DOHH2 (cell line): ENCODE results near the gene PIP4K2A.
A peak's percentile ranks its signal among the peaks of the same experiment; 100 is the strongest.

Experiments
- H3F3A ChIP-seq: fragments of 200-600 bp; sonication (generic), shearing (Covaris generic); 2 replicates; pipeline ENCODE4 v1.6.0; 2016; ENCODE audit warnings: antibody characterized with exemption, mild to moderate bottlenecking; ENCODE audit not compliant: control insufficient read depth, insufficient read depth
- H3K27ac ChIP-seq: fragments of 200-600 bp; sonication (generic); 2 replicates; pipeline ENCODE4 v1.5.1; 2014; ENCODE audit warnings: low read depth, mild to moderate bottlenecking, low read length, moderate library complexity
- H3K27me3 ChIP-seq: fragments of 200-600 bp; sonication (generic); 2 replicates; pipeline ENCODE4 v1.6.1; 2014; ENCODE audit warnings: mild to moderate bottlenecking, low read length, mixed read lengths; ENCODE audit not compliant: control insufficient read depth
- H3K36me3 ChIP-seq: fragments of 200-600 bp; sonication (generic); 2 replicates; pipeline ENCODE4 v1.6.1; 2014; ENCODE audit warnings: mild to moderate bottlenecking, low read length, moderate library complexity, mixed read lengths; ENCODE audit not compliant: control insufficient read depth
- H3K4me1 ChIP-seq: fragments of 200-600 bp; sonication (generic); 2 replicates; pipeline ENCODE4 v1.6.1; 2014; ENCODE audit warnings: mild to moderate bottlenecking, low read length, mixed read lengths; ENCODE audit not compliant: control insufficient read depth
- H3K4me2 ChIP-seq: fragments of 200-600 bp; sonication (generic); 2 replicates; pipeline ENCODE4 v1.6.0; 2014; ENCODE audit warnings: mild to moderate bottlenecking, low read length, moderate library complexity
- H3K4me3 ChIP-seq: fragments of 200-600 bp; sonication (generic); 2 replicates; pipeline ENCODE4 v1.5.1; 2014; ENCODE audit warnings: mild to moderate bottlenecking, low read length, mixed read lengths
- H3K79me2 ChIP-seq: fragments of 200-600 bp; sonication (generic); 2 replicates; pipeline ENCODE4 v1.6.1; 2014; ENCODE audit warnings: mild to moderate bottlenecking, low read length, mixed read lengths; ENCODE audit not compliant: control insufficient read depth
- H3K9me2 ChIP-seq: fragments of 200-600 bp; sonication (generic); replicated peaks from 2 replicates; pipeline ENCODE4 v1.6.1; 2014; ENCODE audit warnings: mild to moderate bottlenecking, low read length, mixed read lengths; ENCODE audit not compliant: control insufficient read depth
- H3K9me3 ChIP-seq: fragments of 200-600 bp; sonication (generic); 2 replicates; pipeline ENCODE4 v1.6.1; 2014; ENCODE audit warnings: antibody characterized with exemption, low read length, mixed read lengths; ENCODE audit not compliant: control insufficient read depth, insufficient read depth
- H4K20me1 ChIP-seq: fragments of 200-600 bp; sonication (generic); 2 replicates; pipeline ENCODE4 v1.6.0; 2014; ENCODE audit warnings: low read depth, mild to moderate bottlenecking, antibody characterized with exemption, low read length, moderate library complexity; ENCODE audit not compliant: control insufficient read depth, insufficient read depth
- EZH2phosphoT487 ChIP-seq: fragments of 200-600 bp; sonication (generic); IDR thresholded peaks from 2 replicates; pipeline ENCODE4 v1.6.1; 2017; ENCODE audit warnings: borderline replicate concordance, mild to moderate bottlenecking, antibody characterized with exemption, low read length, moderate library complexity, mixed read lengths
- TF ChIP-seq, protein P1 (sequence below): fragments of 200-600 bp; sonication (generic); IDR thresholded peaks from one replicate; pipeline ENCODE4 v1.5.1; 2014; ENCODE audit warnings: antibody characterized with exemption, mild to moderate bottlenecking, low read depth, low read length; ENCODE audit not compliant: poor library complexity, severe bottlenecking

The PIP4K2A gene

DNA sequence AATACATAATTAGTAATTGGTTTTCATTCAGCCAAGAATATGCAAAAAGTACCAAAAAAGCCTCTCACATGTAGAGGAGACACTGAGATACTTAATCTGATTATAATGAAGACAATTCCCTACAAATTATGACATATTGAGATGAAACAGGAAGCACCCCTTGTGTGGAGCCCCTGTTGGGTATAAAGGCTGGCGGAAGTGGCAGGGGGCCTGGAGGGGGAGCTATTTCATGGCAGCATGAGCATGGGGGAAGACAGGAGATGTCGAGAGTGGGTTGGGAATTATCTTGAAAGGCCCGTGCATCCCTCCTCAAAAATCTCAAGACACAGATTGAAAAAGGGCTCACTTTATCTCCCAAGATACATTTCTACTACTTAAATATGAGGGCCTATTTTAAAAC lies 96.9 kb downstream of the PIP4K2A start:
- H3K36me3 ChIP-seq, result no peaks in the 10 kb centered on the region
- no peak for TF ChIP-seq EZH2phosphoT487
- TF ChIP-seq, protein P1, sequence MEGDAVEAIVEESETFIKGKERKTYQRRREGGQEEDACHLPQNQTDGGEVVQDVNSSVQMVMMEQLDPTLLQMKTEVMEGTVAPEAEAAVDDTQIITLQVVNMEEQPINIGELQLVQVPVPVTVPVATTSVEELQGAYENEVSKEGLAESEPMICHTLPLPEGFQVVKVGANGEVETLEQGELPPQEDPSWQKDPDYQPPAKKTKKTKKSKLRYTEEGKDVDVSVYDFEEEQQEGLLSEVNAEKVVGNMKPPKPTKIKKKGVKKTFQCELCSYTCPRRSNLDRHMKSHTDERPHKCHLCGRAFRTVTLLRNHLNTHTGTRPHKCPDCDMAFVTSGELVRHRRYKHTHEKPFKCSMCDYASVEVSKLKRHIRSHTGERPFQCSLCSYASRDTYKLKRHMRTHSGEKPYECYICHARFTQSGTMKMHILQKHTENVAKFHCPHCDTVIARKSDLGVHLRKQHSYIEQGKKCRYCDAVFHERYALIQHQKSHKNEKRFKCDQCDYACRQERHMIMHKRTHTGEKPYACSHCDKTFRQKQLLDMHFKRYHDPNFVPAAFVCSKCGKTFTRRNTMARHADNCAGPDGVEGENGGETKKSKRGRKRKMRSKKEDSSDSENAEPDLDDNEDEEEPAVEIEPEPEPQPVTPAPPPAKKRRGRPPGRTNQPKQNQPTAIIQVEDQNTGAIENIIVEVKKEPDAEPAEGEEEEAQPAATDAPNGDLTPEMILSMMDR, result peak; percentile 54
- no peaks in the 10 kb centered on the region for H3K9me2 ChIP-seq
- H3K27ac ChIP-seq, result 0 out of 2 replicates have a peak overlapping the region, but pooled peaks have one; percentile 12
- no peaks in the 10 kb centered on the region for H3K9me3 ChIP-seq
- peaks cover 56% of the 10 kb centered on the region for H3K4me1 ChIP-seq
- H4K20me1 ChIP-seq, result peaks cover 4% of the 10 kb centered on the region; the same call in 1 of the 2 replicates
- H3K27me3 ChIP-seq, result no peaks in the 10 kb centered on the region
- H3K79me2 ChIP-seq, result peaks cover 94% of the 10 kb centered on the region
- H3K4me2 ChIP-seq, result peak overlapping the region; percentile 81
- peaks cover 6% of the 10 kb centered on the region; the same call in 1 of the 2 replicates for H3F3A ChIP-seq
- peak overlapping the region; percentile 18 for H3K4me3 ChIP-seq

DNA sequence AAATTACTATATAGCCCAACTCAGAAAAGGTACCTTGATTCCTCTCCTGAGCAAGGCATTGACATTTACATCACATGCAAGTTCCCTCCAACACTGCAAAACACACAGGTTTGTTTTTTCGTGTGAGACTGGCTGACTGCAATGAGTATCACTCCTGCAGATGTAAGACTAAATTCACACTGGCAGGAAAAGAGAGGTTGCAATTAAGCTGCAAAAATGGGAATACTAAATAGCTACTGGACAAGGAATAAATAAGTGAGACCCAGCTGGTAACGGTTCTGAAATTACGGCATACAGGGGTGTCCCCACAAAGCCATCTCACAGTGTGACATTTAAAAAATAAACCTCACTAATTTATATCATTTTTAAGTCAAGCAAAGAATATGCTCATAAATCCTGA lies 97.3 kb downstream of the PIP4K2A start:
- no peaks in the 10 kb centered on the region for H3K9me3 ChIP-seq
- H3K27ac ChIP-seq, result no peak overlapping the region
- peaks cover 60% of the 10 kb centered on the region for H3K4me1 ChIP-seq
- peaks cover 6% of the 10 kb centered on the region; the same call in 1 of the 2 replicates for H3F3A ChIP-seq
- H4K20me1 ChIP-seq, result peaks cover 4% of the 10 kb centered on the region; the same call in 1 of the 2 replicates
- peak overlapping the region; percentile 81 for H3K4me2 ChIP-seq
- H3K27me3 ChIP-seq, result no peaks in the 10 kb centered on the region
- peak overlapping the region; percentile 18 for H3K4me3 ChIP-seq
- peaks cover 92% of the 10 kb centered on the region for H3K79me2 ChIP-seq
- no peaks in the 10 kb centered on the region for H3K9me2 ChIP-seq
- no peaks in the 10 kb centered on the region for H3K36me3 ChIP-seq
- TF ChIP-seq, protein P1, result no peak
- no peak for TF ChIP-seq EZH2phosphoT487

DNA sequence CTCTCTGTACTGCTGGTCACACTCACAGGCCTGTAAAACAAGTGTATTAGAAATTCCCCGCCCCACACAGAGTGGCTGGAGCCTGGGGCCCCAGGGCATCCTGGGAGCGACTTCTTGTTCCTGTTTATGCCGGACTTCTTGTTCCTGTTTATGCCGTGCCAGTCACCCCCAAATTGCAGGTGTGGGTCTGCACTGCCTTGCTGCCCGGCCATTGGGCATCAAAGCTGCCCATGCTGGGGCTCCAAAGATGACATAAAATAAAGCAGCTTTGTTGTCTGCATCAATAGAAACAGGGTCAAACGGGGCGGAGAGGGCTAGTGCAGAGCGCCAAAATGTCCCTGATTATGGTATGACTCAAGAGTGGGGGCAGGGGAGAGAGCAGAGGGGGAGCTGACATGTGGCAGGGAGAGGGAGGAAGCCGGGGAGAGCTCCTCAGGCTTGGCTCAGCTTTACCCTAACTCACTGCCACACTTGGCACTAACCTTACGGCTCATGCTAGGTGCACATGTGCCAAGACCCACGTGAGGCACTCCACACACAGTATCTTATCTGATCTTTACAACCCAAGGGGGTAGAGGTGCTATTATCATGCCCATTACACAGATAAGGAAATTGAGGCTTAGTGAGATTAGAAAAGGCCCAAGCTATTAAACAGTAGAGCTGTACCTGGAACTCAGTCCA lies 98.4 kb downstream of the PIP4K2A start:
- H3K36me3 ChIP-seq, result no peaks in the 10 kb centered on the region
- peak overlapping the region; percentile 81 for H3K4me2 ChIP-seq
- peaks cover 71% of the 10 kb centered on the region for H3K4me1 ChIP-seq
- peak overlapping the region; percentile 31 for H3K27ac ChIP-seq
- peaks cover 4% of the 10 kb centered on the region; the same call in 1 of the 2 replicates for H4K20me1 ChIP-seq
- no peaks in the 10 kb centered on the region for H3K27me3 ChIP-seq
- peaks cover 90% of the 10 kb centered on the region for H3K79me2 ChIP-seq
- peaks cover 6% of the 10 kb centered on the region; the same call in 1 of the 2 replicates for H3F3A ChIP-seq
- peak overlapping the region; percentile 71 for H3K4me3 ChIP-seq
- H3K9me2 ChIP-seq, result no peaks in the 10 kb centered on the region
- TF ChIP-seq, protein P1, result no peak
- TF ChIP-seq EZH2phosphoT487, result no peak
- H3K9me3 ChIP-seq, result no peaks in the 10 kb centered on the region
